Measurements from ENCODE around the gene HS3ST6.

DNA sequence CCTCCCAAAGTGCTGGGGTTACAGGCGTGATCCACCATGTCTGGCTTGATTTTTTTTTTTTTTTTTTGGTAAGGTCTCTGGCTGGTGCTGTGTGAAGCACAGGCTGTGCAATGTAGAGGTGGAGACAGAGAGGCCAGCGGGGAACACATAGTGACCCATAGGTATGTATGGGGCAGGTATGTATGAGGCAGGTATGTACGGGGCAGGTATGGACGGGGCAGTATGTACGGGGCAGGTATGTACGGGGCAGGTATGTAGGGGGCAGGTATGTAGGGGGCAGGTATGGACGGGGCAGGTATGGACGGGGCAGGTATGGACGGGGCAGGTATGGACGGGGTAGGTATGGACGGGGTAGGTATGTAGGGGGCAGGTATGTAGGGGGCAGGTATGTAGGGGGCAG is 31.3 kb upstream of the HS3ST6 start:
- TF ChIP-seq EZH2 (IDR thresholded peaks at IDR 0.05; ENCODE audit: insufficient read depth, poor library complexity, severe bottlenecking) (no peak), EZH2phosphoT487 (IDR thresholded peaks at IDR 0.05; ENCODE audit: insufficient read depth, low read depth) (no peak)

All from GM23248 (cell line).